Esophagus muscularis mucosa (tissue), 4 donors: ENCODE measurements around the gene CHST15.

Experiments used
- EP300 ChIP-seq: sonication (generic); formaldehyde crosslinking; IDR thresholded peaks from one replicate; pipeline ENCODE4 v1.6.1; 2017; ENCODE audit warnings: antibody characterized with exemption
- POLR2A ChIP-seq: fragments of 450-650 bp; IDR thresholded peaks from one replicate; pipeline ENCODE4 v1.6.1; 2017; ENCODE audit warnings: antibody characterized with exemption, moderate library complexity, mild to moderate bottlenecking, low read depth
- POLR2AphosphoS5 ChIP-seq, 2 donors: sonication (generic); formaldehyde crosslinking; IDR thresholded peaks; one replicate each; pipeline ENCODE4 v1.6.1; 2017; ENCODE audit warnings: antibody characterized with exemption in 2 of 2
- TF ChIP-seq, protein P1 (sequence below), 3 experiments: fragments of 200-600 bp in 2 of 3; fragments of 450-650 bp in 1 of 3; sonication (generic) in 2 of 3; IDR thresholded peaks; one replicate each; pipeline ENCODE4 v1.5.1; 2017 to 2019; ENCODE audit warnings: antibody characterized with exemption in 3 of 3, mild to moderate bottlenecking in 2 of 3, moderate library complexity in 1 of 3

GRCh38 chr10:124012991-124013390 lies 80.4 kb downstream of the CHST15 start:
- TF ChIP-seq, protein P1, sequence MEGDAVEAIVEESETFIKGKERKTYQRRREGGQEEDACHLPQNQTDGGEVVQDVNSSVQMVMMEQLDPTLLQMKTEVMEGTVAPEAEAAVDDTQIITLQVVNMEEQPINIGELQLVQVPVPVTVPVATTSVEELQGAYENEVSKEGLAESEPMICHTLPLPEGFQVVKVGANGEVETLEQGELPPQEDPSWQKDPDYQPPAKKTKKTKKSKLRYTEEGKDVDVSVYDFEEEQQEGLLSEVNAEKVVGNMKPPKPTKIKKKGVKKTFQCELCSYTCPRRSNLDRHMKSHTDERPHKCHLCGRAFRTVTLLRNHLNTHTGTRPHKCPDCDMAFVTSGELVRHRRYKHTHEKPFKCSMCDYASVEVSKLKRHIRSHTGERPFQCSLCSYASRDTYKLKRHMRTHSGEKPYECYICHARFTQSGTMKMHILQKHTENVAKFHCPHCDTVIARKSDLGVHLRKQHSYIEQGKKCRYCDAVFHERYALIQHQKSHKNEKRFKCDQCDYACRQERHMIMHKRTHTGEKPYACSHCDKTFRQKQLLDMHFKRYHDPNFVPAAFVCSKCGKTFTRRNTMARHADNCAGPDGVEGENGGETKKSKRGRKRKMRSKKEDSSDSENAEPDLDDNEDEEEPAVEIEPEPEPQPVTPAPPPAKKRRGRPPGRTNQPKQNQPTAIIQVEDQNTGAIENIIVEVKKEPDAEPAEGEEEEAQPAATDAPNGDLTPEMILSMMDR (IDR thresholded peaks at IDR 0.05): no peak
- TF ChIP-seq POLR2A (no peak), EP300 (no peak), POLR2AphosphoS5 (IDR thresholded peaks at IDR 0.05) (no peak)
